Dermis blood vessel endothelial cell (primary cell): Measurements from ENCODE around the gene DDX53. TPM values are rescaled to one million over a fixed set of nuclear protein-coding genes. Genes with fewer than 3 reads are reported as not detected.

Experiments
- DNase-seq: peaks from one replicate; pipeline ENCODE4 v3.0.0; 2010
- total RNA-seq: library from RNA; depleted of rRNA; stranded (reverse); fragments of >200 nt; gene quantifications from 2 replicates; pipeline ENCODE4 v1.2.3, GENCODE V29; 2014

The DDX53 gene
- total RNA-seq = not detected in 2 replicates

- DNase-seq = no peak
Measured at GRCh38 chrX:22999696-23000223, at the start of gene DDX53. TSS of gene DDX53 (plus strand) at chrX:22999960. CDS start at chrX:23000058, 98 bp downstream.

DNA sequence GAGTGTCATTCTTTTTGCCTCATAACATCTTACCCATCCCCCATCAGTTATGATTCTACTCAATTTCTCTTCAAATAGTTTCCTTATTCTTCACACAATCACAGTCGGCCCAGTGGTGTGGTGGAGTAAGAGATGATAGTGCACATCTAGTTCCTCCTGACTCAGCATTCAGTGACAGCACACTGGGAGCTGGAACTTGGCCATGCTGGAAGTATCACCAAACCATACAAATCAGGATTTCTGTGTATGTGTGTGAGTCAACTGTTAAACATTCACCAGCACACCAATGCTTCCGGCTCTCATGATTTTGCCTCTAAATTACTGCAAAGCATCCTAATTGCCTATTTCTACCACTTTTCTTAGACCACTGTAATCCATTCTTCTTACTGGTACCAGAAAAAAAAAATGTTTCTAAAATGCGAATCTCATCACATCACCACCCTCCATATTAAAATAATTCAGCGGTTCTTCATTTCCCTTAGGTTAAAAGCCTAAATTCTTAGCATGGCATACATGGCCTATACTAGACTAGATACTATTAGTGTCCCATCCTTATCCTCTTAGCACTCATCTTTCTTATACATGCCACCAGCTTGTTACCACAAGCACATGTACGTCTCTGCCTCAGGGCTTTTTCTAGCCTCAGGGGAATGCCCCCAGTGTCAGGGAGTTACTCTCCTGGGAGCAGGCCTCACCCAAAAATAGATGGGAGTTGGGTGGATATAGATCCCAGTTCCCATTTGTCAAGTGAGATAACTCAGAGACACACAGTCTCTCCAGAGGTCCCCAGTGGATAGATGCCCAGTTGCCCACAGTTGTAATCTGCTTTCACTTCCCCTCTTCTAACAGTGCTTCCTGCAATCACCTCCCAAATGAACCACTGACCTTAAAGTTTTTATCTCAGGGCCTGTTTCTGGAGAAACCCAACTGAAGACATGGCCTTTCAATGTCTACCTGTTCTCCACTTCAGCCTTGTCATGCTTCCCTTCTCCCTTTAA is 49.2 kb upstream of the DDX53 start:
- DNase-seq = peak; percentile 72

GRCh38 chrX:22952010-22952409 is 47.8 kb upstream of the DDX53 start:
- peak; percentile 65 for DNase-seq

DNA sequence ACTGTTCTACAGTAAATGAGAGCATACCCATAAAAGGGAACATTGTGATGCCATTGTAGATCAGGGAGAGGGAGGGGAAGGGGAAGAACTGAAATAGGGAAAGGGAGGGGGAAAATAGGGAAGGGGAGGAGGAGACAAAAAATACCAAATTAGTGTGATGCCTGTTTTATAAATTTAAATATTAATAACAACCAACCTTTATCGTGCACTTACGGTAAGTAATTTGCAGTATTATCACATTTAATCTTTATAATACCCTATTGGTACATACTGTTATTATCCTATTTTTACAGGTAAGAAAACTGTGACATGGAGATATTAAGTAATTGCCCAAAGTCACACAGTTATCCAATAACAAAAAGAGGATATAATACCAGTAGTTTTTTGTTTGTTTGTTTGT is 41.5 kb upstream of the DDX53 start:
- DNase-seq = no peak

DNA sequence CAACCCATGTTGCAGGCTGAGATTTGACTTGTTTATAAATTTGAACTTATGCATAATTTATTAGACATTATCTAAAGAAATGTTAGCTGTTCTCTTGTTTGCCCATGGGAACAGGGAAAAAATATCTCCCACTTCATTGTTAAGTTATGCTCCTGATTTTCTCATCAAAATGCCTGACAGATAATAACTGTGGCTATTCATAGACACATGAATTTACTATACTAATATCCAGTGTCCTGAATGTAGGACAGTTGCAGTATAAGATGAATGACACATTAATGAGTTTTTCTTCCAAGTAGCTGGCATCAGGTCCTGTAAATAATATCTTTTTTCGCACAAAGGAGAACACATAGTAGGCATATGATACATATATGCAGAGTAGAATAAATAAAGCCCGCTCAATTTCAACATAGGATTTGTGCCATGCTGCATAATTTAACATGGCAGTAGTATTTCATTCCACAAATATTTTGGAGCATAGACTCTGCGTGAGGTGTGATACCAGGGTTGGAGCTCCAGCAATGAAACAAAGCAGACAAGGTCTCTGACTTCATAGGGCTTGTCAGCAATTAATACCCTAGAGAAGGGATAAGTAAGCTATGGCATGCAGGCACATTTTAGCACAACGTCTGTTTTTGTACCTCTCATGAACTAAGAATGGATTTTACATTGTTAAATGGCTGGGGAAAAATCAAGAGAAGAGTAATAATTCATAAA is 40.4 kb upstream of the DDX53 start:
- no peak for DNase-seq

GRCh38 chrX:22963196-22963595 is 36.6 kb upstream of the DDX53 start:
- DNase-seq = no peak

DNA sequence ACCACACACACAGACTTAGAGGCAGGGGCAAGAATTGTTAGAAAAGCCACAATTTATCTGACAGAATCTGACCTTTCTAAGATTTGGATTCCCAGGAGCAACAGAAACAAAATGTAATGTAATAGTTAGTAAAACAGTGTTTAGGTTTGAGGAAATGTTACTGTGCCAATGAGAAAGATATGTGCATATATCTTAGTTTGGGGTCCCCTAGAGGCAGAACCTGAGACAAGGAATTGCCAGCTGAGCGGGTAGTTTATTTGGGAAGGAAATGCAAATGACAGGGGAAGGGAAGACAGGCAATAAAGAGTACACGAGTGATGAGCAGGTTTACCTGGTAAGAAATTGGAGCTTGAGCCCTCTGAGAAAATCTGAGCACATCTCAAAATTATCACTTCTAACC is 31.3 kb upstream of the DDX53 start:
- no peak for DNase-seq

GRCh38 chrX:22969411-22969810 is 30.3 kb upstream of the DDX53 start:
- no peak for DNase-seq

GRCh38 chrX:22970861-22971260 is 28.9 kb upstream of the DDX53 start:
- DNase-seq = no peak

GRCh38 chrX:22974616-22975015 is 25.1 kb upstream of the DDX53 start:
- no peak for DNase-seq

DNA sequence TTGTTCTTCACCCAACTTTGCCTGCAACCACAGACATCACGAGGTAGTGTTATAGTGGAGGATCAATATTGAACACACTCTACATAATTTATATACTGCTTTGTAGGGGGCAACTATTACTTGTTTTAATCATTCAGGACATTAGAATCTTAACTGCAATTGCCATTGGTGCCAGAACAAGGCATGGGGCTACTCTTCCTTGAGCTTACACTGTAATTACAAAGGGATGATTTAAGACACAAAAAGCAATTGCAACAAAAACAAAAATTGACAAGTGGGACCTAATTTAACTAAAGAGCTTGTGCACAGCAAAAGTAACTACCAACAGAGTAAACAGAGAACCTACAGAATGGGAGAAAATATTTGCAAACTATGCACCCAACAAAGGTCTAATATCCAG is 24.0 kb upstream of the DDX53 start:
- DNase-seq = no peak

DNA sequence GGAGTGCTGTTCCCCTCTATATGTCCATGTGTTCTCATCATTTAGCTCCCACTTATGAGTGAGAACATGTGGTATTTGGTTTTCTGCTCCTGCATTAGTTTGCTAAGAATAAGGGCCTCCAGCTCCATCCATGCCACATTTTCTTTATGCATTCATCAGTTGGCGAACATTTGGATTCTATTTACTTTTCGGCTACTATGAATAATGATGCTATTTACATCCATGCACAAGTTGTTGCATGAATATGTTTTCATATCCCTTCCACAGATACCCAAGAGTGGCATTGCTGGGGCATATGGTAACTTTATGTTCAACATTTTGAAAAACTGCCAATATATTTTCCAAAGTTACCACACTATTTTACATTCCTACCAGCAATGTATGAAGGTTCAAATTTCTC is 13.8 kb upstream of the DDX53 start:
- DNase-seq = no peak

DNA sequence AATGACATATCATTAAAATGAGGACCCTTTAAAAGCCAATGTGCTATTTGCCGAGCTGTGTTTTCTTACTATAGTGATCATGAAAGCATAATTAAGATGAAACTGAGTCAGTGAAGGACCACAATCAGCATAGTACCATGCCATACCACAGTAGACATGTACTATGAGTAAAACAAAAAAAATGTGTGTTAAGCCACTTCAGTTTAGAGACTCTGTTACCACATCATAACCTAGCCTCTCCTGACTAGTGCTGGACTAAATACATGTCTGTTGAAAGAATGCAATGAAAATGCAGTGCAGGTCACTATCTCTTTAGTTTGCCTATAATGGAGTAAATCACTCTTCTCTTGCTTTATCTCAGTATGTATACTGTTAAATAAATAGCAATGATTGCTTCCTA is 12.3 kb upstream of the DDX53 start:
- no peak for DNase-seq

- peak; percentile 30 for DNase-seq
Measured at GRCh38 chrX:23003116-23003515, 3.4 kb downstream of the DDX53 start.

DNA sequence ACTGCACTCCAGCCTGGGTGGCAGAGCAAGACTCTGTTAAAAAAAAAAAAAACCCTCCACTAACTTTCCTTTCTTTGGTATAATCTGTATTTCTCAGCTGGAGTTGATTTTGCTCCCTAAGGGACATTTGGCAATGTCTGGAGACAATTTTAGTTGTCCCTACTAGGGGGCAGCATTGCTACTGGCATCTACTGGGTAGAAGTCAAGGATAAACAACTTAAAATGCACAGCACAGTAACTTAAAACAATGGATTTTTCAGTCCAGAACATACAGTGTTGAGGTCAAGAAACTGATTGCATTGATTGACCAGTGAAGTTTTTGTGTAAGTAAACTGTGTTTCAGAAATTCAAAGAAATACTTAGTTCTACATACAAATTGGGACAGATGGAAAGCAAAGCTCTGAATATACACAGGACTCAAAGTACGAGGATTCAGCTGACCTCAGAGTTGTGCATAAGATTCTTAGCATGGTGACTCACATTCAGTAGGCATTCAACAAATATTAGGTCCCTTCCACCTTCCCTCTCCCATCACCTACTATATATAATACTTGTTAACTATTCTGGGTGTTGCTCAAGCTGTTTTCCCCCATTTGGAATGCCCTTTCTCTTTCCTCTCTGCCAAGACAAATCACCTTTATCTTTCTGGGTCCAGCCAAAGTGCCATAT is 8.8 kb downstream of the DDX53 start:
- DNase-seq = peak; percentile 27

DNA sequence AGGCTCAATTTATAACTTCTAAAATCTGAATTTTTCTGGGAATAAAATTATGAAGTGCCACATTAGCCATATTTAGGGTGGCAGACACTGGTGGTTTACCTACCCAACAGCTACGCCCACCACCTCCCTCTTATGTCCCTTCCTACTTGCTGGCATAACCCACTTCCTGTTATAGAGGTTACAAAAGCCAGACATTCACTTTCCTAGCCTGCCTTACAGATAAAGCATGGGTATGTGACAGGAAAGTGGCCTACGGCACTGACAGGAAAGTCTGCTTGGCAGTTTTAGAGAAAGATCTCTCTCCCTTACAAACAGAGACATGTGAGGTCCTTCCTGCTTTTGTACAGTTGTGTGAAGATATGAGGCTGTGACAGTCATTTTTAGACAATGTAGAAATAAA is 12.4 kb downstream of the DDX53 start:
- DNase-seq = no peak

DNA sequence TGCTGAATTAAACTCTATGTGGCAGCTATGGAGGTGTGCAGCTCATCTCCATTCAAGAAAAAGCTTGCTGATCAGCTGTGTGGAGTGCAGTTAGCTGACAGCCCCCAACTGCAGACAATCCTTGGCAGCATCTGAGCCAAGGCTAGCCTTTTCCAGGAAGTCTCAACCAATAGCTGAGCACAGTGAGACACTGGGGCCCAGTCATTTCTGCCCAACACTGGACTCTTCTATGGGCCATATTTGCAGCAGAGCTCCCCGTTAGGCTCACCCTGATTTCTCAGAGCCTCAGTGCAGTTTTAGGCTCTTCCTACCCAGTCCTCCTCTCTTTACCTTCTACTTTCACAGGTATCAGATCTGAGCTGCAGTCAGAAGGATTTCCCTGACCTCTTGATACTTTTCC is 12.9 kb downstream of the DDX53 start:
- DNase-seq = no peak

- no peak for DNase-seq
Measured at GRCh38 chrX:23013366-23013765, 13.6 kb downstream of the DDX53 start.

DNA sequence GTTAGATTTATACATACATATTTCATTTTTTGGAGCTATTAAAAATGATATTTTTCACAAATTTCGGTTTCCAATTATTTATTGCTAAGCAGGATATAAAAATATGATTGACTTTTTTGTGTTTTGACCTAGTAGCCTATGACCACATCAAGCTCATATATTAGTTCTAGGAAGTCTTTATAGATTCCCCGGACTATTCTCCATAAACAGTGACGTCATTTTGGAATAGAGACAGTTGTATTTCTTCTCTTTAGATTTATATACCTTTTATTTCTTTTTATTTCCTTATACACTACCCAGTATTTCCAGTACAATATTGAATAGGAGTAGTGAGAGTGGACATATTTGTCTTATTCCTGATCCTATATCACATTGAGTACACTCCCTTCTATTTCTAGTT is 31.8 kb downstream of the DDX53 start:
- no peak for DNase-seq

- no peak for DNase-seq
Measured at GRCh38 chrX:23035493-23035892, 35.7 kb downstream of the DDX53 start.

DNA sequence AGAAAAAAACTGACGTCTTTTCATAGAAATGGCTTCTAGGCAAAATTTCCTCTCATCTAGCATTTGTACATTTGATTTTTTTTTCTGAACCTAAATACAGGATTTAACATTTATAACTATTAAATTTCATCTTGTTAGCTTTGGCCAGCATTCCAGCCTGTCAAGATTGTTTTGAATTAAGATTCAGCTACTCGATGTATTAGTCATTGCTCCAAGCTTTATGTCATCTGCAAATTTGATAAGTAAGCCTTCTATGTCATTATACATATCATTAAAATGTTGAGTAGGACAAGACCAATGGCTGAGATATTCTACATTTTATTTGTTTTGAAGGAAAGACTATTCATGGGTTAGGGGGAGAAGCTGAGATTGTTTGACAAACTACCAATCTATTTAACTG is 46.7 kb downstream of the DDX53 start:
- DNase-seq = no peak

DNA sequence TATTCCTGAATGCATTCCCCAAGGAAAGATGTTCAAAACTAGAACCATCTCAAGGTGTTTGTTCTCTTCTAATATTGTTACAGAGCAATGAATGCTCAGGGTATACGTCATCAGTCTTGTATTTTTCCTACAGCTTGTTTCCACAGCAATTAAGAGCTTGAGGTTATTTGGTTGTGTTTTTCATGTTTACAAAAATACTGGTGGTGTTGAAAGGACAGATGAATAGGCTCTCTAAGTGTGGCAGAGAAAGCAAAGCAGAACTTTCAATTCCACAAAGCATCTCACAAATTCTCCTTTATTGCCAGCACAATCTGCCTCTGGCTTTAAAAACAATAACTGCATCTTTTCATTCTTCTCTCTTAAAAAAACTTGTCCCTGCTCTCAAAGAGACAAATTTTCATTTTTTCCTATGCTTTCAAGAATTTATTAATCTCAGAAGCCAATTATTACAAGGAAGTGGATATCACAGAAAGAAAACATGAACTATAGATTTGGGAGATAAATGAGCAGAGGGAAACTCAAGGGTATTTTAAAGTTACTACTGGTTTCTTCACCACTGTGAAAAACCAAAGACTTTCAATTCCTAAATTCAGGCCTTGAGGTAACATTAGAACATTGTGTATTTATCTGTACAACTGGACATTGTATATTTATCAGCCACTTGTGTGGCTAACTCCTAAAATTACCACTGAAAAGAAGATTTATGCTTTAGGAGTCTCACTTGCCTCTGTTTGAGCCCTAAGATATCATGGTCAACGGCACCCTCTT is 49.2 kb downstream of the DDX53 start:
- no peak for DNase-seq
